ENCODE results near the gene FKBP8.
"Not testable (repeated sequence)": the region's sequence is repeated elsewhere in the genome, so short reads cannot be mapped to it uniquely, and the experiment has no call there.

The FKBP8 gene

DNA sequence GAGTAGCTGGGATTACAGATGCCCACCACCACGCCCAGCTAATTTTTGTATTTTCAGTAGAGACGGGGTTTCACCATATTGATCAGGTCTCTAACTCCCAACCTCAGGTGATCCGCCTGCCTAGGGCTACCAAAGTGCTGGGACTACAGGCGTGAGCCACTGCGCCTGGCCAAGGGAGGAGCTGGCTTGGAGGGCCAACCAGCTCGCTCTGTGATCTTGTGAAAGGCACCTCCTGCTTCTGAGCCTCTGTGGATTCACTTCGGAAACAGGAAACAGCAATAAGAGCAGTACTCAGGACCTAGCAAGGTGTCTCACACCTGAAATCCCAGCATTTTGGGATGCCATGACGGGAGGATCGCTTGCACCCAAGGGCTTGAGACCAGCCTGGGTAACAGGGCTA lies 19.5 kb downstream of the FKBP8 start:
- DNase-seq (ENCODE audit: extremely low spot score, insufficient read length, low read depth) (no peak), FAIRE-seq (no peak)

DNA sequence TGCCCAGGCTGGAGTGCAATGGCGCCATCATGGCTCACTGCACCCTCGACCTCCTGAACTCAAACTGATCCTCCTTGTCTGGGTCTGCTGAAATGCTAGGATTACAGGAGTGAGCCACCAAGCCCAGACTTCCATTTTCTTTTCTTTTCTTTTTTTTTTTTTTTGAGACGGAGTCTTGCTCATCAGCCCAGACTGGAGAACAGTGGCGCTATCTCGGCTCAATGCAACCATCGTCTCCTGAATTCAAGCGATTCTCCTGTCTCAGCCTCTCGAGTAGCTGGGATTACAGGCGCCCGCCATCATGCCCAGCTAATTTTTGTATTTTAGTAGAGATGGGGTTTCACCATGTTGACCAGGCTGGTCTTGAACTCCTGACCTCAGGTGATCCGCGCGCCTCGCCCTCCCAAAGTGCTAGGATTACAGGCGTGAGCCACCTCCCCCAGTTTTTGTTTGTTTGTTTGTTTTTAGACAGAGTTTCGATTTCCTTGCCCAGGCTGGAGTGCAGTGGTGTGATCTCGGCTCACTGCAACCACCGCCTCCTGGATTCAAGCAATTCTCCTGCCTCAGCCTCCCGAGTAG lies 20.4 kb downstream of the FKBP8 start:
- not testable (repeated sequence) for DNase-seq (ENCODE audit: extremely low spot score, insufficient read length, low read depth); FAIRE-seq

DNA sequence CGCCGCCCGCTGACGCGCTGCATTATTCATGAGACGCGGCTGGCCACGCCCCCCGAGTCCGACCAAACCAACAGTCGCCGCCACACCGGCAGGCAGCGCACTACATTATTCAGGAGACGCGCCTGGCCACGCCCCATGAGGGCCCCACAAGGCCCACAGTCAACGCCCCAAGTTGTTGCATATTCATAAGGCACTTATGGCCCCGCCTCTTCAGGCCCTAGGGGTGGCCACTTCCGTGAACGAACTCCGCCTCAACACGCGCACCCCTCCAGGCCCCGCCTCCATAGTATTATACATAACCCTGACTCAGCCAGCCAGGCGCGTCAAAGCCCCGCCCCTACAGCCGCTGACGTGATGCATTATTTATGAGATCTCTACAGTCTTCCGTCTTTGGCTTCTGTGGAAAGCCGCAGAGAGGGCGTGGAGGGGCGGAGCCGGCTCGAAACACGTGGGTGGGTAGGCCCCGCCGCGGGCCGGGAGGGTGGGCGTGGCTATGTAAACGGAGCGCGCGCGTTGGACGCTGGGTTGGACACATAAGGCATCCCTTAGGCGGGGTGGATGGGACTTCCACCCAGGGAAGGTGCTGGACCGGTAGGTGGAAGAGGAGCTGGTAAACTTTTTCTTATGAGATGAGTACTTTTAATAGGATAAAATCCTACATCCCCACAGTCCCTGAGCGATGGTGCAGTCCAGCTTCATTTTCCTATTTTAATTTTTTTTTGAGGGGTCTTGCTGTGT lies 21.1 kb downstream of the FKBP8 start:
- peak; percentile 93 for DNase-seq (ENCODE audit: extremely low spot score, insufficient read length, low read depth)
- FAIRE-seq = peak; percentile 100

- FAIRE-seq = no peak
- DNase-seq (ENCODE audit: extremely low spot score, insufficient read length, low read depth) = no peak
Measured at GRCh38 chr19:18521692-18522123, 21.7 kb downstream of the FKBP8 start, which contains the start of gene ELL. ELL (minus strand) TSS chr19:18522070; CDS start chr19:18522055, 15 bp downstream.

GRCh38 chr19:18520848-18521691 lies 22.3 kb downstream of the FKBP8 start:
- FAIRE-seq = peak; percentile 78
- DNase-seq (ENCODE audit: extremely low spot score, insufficient read length, low read depth) = no peak

GRCh38 chr19:18519962-18520847 lies 23.2 kb downstream of the FKBP8 start:
- FAIRE-seq (peak; percentile 91), DNase-seq (ENCODE audit: extremely low spot score, insufficient read length, low read depth) (no peak)

- DNase-seq (ENCODE audit: extremely low spot score, insufficient read length, low read depth) (no peak), FAIRE-seq (no peak)
Measured at GRCh38 chr19:18518639-18519038, 24.7 kb downstream of the FKBP8 start.

- DNase-seq (ENCODE audit: extremely low spot score, insufficient read length, low read depth) = no peak
- no peak for FAIRE-seq
Measured at GRCh38 chr19:18517606-18518005, 25.8 kb downstream of the FKBP8 start.

GRCh38 chr19:18515959-18516358 lies 27.4 kb downstream of the FKBP8 start:
- FAIRE-seq = no peak
- no peak for DNase-seq (ENCODE audit: extremely low spot score, insufficient read length, low read depth)

GRCh38 chr19:18514800-18515682 lies 28.3 kb downstream of the FKBP8 start:
- DNase-seq (ENCODE audit: extremely low spot score, insufficient read length, low read depth) (no peak), FAIRE-seq (no peak)

GRCh38 chr19:18513868-18514267 lies 29.5 kb downstream of the FKBP8 start:
- no peak for DNase-seq (ENCODE audit: extremely low spot score, insufficient read length, low read depth)

DNA sequence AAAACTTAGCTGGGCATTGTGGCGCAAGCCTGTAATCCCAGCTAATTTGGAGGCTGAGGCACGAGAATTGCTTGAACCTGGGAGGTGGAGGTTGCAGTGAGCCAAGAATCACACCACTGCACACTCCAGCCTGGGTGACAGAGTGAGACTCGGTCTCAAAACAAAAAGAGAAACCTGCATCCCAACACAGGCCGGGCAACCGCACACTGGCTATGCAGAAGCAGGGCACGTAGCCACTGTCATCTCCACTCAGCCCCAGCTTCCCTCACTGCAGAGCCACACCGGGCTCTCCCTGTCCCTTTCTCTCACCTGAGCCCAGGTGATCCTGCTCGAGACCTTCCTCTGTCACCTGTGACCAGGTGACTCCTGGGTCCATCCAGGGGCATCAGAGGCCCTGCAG lies 33.2 kb downstream of the FKBP8 start:
- DNase-seq (ENCODE audit: extremely low spot score, insufficient read length, low read depth) (no peak), FAIRE-seq (no peak)

More at GRCh38 chr19:18513868-18514267, 29.5 kb downstream of the FKBP8 start:
- no peak for FAIRE-seq

DNA sequence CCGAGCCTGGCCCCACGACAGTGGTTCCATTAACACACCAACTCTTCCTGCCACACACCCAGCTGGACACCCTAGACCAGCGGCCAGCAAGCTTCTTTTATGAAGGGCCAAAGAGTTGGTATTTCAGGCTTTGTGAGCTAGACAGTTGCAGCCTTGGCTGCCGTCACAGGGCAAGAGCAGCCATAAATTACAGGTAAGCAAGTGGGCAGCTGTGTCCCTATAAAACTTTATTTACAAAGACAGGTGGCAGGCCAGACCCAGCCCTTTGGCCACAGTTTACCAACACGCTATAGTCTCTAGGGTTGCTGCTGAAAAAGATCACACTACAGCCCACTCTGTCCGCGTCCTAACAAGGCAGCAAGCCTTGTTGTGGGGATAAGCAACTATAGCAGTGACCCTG lies 34.8 kb downstream of the FKBP8 start:
- FAIRE-seq = no peak
- no peak for DNase-seq (ENCODE audit: extremely low spot score, insufficient read length, low read depth)

- FAIRE-seq (no peak), DNase-seq (ENCODE audit: extremely low spot score, insufficient read length, low read depth) (no peak)
Measured at GRCh38 chr19:18507727-18508440, 35.5 kb downstream of the FKBP8 start.

- no peak for FAIRE-seq
- DNase-seq (ENCODE audit: extremely low spot score, insufficient read length, low read depth) = no peak
Measured at GRCh38 chr19:18507021-18507726, 36.2 kb downstream of the FKBP8 start.

DNA sequence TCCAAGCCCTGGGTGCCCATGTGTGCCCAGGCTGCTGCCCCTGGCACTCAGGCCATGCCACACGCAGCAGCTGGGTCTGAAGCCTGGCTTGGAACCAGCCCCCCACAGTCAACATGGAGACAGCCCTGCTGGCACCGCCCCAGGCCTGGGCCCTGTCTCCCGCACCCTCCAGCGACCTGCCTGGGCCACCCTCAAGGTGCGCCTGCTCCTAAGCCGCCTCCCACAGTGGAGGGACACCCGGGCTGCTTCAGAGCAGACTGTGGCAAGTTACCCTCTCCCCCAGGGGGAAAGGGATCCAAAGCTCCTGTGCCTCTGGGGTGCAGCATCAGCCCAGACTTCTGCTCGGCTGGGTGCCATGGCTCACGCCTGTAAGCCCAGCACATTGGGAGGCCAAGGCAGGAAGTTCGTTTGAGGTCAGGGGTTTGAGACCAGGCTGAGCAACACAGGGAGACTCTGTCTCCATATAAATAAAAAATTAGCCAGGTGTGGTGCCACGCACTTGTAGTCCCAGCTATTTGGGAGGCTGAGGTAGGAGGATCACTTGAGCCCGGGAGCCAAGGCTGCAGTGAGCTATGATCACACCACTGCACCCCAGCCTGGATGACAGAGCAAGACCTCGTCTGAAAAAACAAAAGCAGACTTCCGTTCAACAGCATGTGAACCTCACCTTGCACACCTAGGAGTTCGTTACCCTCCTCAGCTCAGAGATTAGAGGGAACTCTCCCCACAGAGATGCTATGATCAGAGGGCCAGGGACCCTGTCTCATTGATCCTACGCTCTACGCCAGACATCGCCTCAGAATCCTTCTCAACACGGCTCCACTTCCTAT lies 37.1 kb downstream of the FKBP8 start:
- FAIRE-seq = no peak
- DNase-seq (ENCODE audit: extremely low spot score, insufficient read length, low read depth) = no peak
